LNCaP clone FGC (cell line): Measurements from ENCODE around the gene PCCA.

Experiments
- DNase-seq: peaks from one replicate; pipeline ENCODE4 v3.0.0-alpha.2; 2011; ENCODE audit warnings: low read depth
- H3K4me3 ChIP-seq: 2 replicates; pipeline ENCODE4 v1.5.1; 2011; ENCODE audit warnings: mild to moderate bottlenecking, low read depth, low read length, control low read depth
- CTCF ChIP-seq: IDR thresholded peaks from 2 replicates; pipeline ENCODE4 v1.5.1; 2012; ENCODE audit warnings: mild to moderate bottlenecking; ENCODE audit not compliant: control insufficient read depth, insufficient read depth; ENCODE audit errors: extremely low read depth

Gene PCCA

GRCh38 chr13:100088644-100089464 lies at the start of gene PCCA:
PCCA (plus strand) TSS chr13:100089093; CDS start chr13:100089121, 28 bp downstream.
- no peak for TF ChIP-seq CTCF

GRCh38 chr13:100039740-100040139 lies 49.2 kb upstream of the PCCA start:
- no peak overlapping the region for H3K4me3 ChIP-seq
- TF ChIP-seq CTCF, result no peak
- no peak for DNase-seq

More at GRCh38 chr13:100088644-100089464, at the start of gene PCCA:
- H3K4me3 ChIP-seq, result peak within 1 kb of the TSS; percentile 70
- DNase-seq, result peak; percentile 61

- no peak for TF ChIP-seq CTCF
- no peak overlapping the region for H3K4me3 ChIP-seq
- DNase-seq, result peak; percentile 3
Measured at GRCh38 chr13:100040196-100040595, 48.7 kb upstream of the PCCA start.

GRCh38 chr13:100044936-100045335 lies 44.0 kb upstream of the PCCA start:
- DNase-seq, result no peak
- no peak overlapping the region for H3K4me3 ChIP-seq
- TF ChIP-seq CTCF, result no peak

GRCh38 chr13:100045355-100045754 lies 43.5 kb upstream of the PCCA start:
- TF ChIP-seq CTCF, result no peak
- no peak overlapping the region for H3K4me3 ChIP-seq
- DNase-seq, result no peak

- no peak for TF ChIP-seq CTCF
- no peak overlapping the region for H3K4me3 ChIP-seq
Measured at GRCh38 chr13:100051070-100051469, 37.8 kb upstream of the PCCA start.

GRCh38 chr13:100059827-100060226 lies 29.1 kb upstream of the PCCA start:
- no peak overlapping the region for H3K4me3 ChIP-seq
- DNase-seq, result no peak
- no peak for TF ChIP-seq CTCF

More at GRCh38 chr13:100051070-100051469, 37.8 kb upstream of the PCCA start:
- no peak for DNase-seq
